HepG2 (cell line): ENCODE measurements around the gene CDC14A. TPM values are rescaled to one million over a fixed set of nuclear protein-coding genes. Genes with fewer than 3 reads are reported as not detected.

ENCODE experiments used
- ATAC-seq: fragments of 200-7000 bp; cut with Tn5 transposase; 3 replicates; pipeline ENCODE4 v1.9.1; 2020; ENCODE audit warnings: mild to moderate bottlenecking, moderate library complexity
- BruUV-seq: library from RNA; stranded (reverse); fragments of 400-500 nt; replicated peaks from 2 replicates; lab custom pipeline; 2021; lab: Mats Ljungman, UMichigan
- CTCF ChIA-PET: fragments of 300-600 bp; formaldehyde crosslinking; extraction: SDS; loops from one replicate; lab custom pipeline; 2021; ENCODE audit warnings: low total read pairs, inconsistent platforms, low intra/inter-chr PET ratio; lab: Yijun Ruan, JAX
- POLR2A ChIA-PET: fragments of 350-600 bp; sonication (Branson Sonifier 250); formaldehyde crosslinking; loops from one replicate; lab custom pipeline; 2020; ENCODE audit warnings: antibody characterized with exemption, inconsistent platforms; lab: Yijun Ruan, JAX
- DNase-seq: peaks from one replicate; pipeline ENCODE4 v3.0.0-alpha.2; 2015; ENCODE audit warnings: low spot score
- FAIRE-seq: peaks from 3 replicates; lab custom pipeline; 2011; peaks lifted over from hg19 to GRCh38; lab: Jason Lieb, UNC
- H2AFZ ChIP-seq: one replicate; pipeline ENCODE4 v1.6.1; 2011; ENCODE audit warnings: low read length, inconsistent platforms
- H3K27ac ChIP-seq: fragments of 300-600 bp; 3 replicates; pipeline ENCODE4 v1.8.0; 2011; ENCODE audit warnings: mixed run types, mild to moderate bottlenecking, mixed read lengths, low read length, inconsistent platforms; ENCODE audit not compliant: insufficient read depth; ENCODE audit errors: extremely low read length
- H3K27me3 ChIP-seq, 2 experiments: fragments of 200-600 bp in 1 of 2; 2 replicates in 1 of 2; 3 replicates in 1 of 2; pipeline versions ENCODE4 v1.6.0 to v1.8.0; 2011; ENCODE audit warnings: low read length in 2 of 2, mild to moderate bottlenecking in 2 of 2, moderate library complexity in 2 of 2, inconsistent platforms in 1 of 2; ENCODE audit not compliant: insufficient read depth in 2 of 2, control insufficient read depth in 1 of 2
- H3K36me3 ChIP-seq, 2 experiments: fragments of 200-600 bp in 1 of 2; replicated peaks in 1 of 2; 2 replicates in 1 of 2; 3 replicates in 1 of 2; pipeline versions ENCODE4 v1.5.1 to v1.8.0; 2011; ENCODE audit warnings: low read length in 2 of 2, inconsistent platforms in 1 of 2; ENCODE audit not compliant: insufficient read depth in 2 of 2, control insufficient read depth in 1 of 2
- H3K4me1 ChIP-seq: 2 replicates; pipeline ENCODE4 v1.5.1; 2012; ENCODE audit warnings: low read length, inconsistent platforms; ENCODE audit not compliant: insufficient read depth
- H3K4me2 ChIP-seq: 2 replicates; pipeline ENCODE4 v1.6.0; 2011; ENCODE audit warnings: low read depth, low read length, inconsistent platforms
- H3K4me3 ChIP-seq, 3 experiments: fragments of 200-600 bp in 1 of 3; sonication (generic), shearing (Covaris generic) in 1 of 3; replicated peaks in 1 of 3; 2 replicates each; pipeline ENCODE4 v1.5.1; 2011 to 2016; ENCODE audit warnings: low read length in 3 of 3, inconsistent platforms in 2 of 3, low read depth in 2 of 3, mild to moderate bottlenecking in 2 of 3, control low read depth in 1 of 3, mixed read lengths in 1 of 3; ENCODE audit not compliant: insufficient read depth in 1 of 3
- H3K79me2 ChIP-seq: one replicate; pipeline ENCODE4 v1.6.1; 2011; ENCODE audit warnings: low read length, inconsistent platforms; ENCODE audit not compliant: insufficient read depth
- H3K9ac ChIP-seq: 2 replicates; pipeline ENCODE4 v1.6.0; 2011; ENCODE audit warnings: mild to moderate bottlenecking, low read depth, low read length, inconsistent platforms; ENCODE audit not compliant: insufficient read depth
- H3K9me3 ChIP-seq: 2 replicates; pipeline ENCODE4 v1.5.1; 2012; ENCODE audit warnings: mild to moderate bottlenecking, low read length
- H4K20me1 ChIP-seq: 2 replicates; pipeline ENCODE4 v1.6.0; 2011; ENCODE audit warnings: inconsistent platforms, mild to moderate bottlenecking, low read length, moderate library complexity; ENCODE audit not compliant: insufficient read depth
- ARID3A ChIP-seq: IDR thresholded peaks from 2 replicates; pipeline ENCODE4 v1.6.1; 2012; ENCODE audit warnings: low read depth, low read length, improper control_type of control experiment
- ATF7-NPFF ChIP-seq: sonication (generic); formaldehyde crosslinking; IDR thresholded peaks from 2 replicates; pipeline ENCODE4 v1.8.1; 2023; ENCODE audit warnings: mild to moderate bottlenecking, low read depth, missing genetic modification reagents, moderate library complexity
- CTCF ChIP-seq: sonication (generic); formaldehyde crosslinking; IDR thresholded peaks from 2 replicates; pipeline ENCODE4 v1.5.0; 2020; ENCODE audit warnings: mild to moderate bottlenecking, missing genetic modification reagents, moderate library complexity
- HMG20A ChIP-seq: IDR thresholded peaks from 2 replicates; pipeline ENCODE4 v1.6.1; 2016; ENCODE audit warnings: borderline replicate concordance
- KDM2A ChIP-seq: sonication (generic); formaldehyde crosslinking; IDR thresholded peaks from 2 replicates; pipeline ENCODE4 v1.4.0; 2020; ENCODE audit warnings: low read depth, missing genetic modification reagents, borderline replicate concordance
- KLF9 ChIP-seq: IDR thresholded peaks from 2 replicates; pipeline ENCODE4 v1.6.1; 2016; ENCODE audit warnings: low read depth
- NFATC3 ChIP-seq: sonication (generic); formaldehyde crosslinking; IDR thresholded peaks from 2 replicates; pipeline ENCODE4 v1.5.1; 2020; ENCODE audit warnings: mild to moderate bottlenecking, missing genetic modification reagents
- PITX1 ChIP-seq: sonication (generic); formaldehyde crosslinking; IDR thresholded peaks from 2 replicates; pipeline ENCODE4 v1.5.1; 2020; ENCODE audit warnings: mild to moderate bottlenecking, missing genetic modification reagents
- RAD21 ChIP-seq: fragments of 450-650 bp; formaldehyde crosslinking; IDR thresholded peaks from 2 replicates; pipeline ENCODE4 v1.5.0; 2020; ENCODE audit warnings: mild to moderate bottlenecking
- RFX1 ChIP-seq: fragments of 450-650 bp; IDR thresholded peaks from 2 replicates; pipeline ENCODE4 v1.6.1; 2017
- SMC3 ChIP-seq: IDR thresholded peaks from 2 replicates; pipeline ENCODE4 v1.6.1; 2011; ENCODE audit warnings: low read length, improper control_type of control experiment
- STAG1 ChIP-seq: sonication (generic); formaldehyde crosslinking; IDR thresholded peaks from 2 replicates; pipeline ENCODE4 v1.4.0; 2020; ENCODE audit warnings: missing genetic modification reagents
- ZNF607 ChIP-seq: sonication (generic); formaldehyde crosslinking; IDR thresholded peaks from 2 replicates; pipeline ENCODE4 v1.5.1; 2020; ENCODE audit warnings: missing genetic modification reagents, mild to moderate bottlenecking, borderline replicate concordance
- ZNF766 ChIP-seq: sonication (generic); formaldehyde crosslinking; IDR thresholded peaks from 2 replicates; pipeline ENCODE4 v1.5.0; 2020; ENCODE audit warnings: missing genetic modification reagents, borderline replicate concordance
- WGBS: methylation state at CpG from one replicate; pipeline ENCODE4 v1.1.6; 2017; ENCODE audit warnings: low lambda C conversion rate; 5-methylcytosine and 5-hydroxymethylcytosine counted together
- in situ Hi-C: cut with HindIII; loops from 2 replicates; pipeline ENCODE4 v1.10.0; 2017; ENCODE audit warnings: low pct_unique_long_range_greater_than_20kb; ENCODE audit not compliant: extremely low pct_ligation_motif_present
- intact Hi-C: fragments of 100-400 bp; cut with micrococcal nuclease; formaldehyde crosslinking; loops from one replicate; pipeline ENCODE4 v1.10.0; 2022; ENCODE audit not compliant: unreplicated experiment
- polyA plus RNA-seq, 8 experiments: library from polyadenylated mRNA; depleted of rRNA in 3 of 8; stranded (reverse) in 7 of 8; unstranded in 1 of 8; fragments of >200 nt; fragmentation: Illumina TruSeq in 4 of 8; extraction: Trizol in 4 of 8; gene quantifications; 2 replicates each; pipeline versions ENCODE4 v1.2.1 to v1.2.3, GENCODE V29; 2011 to 2016; ENCODE audit warnings: low read depth in 4 of 8, missing spikeins in 1 of 8, mixed read lengths in 1 of 8; ENCODE audit not compliant: insufficient read depth in 1 of 8
- total RNA-seq, 5 experiments: library from RNA; depleted of rRNA; stranded (reverse); fragments of >200 nt; fragmentation: Illumina TruSeq; extraction: Trizol; gene quantifications; 2 replicates each; pipeline ENCODE4 v1.2.3, GENCODE V29; 2016; ENCODE audit warnings: low read depth in 1 of 5
- TF ChIP-seq, protein P1 (sequence below), 2 experiments: sonication (generic) in 1 of 2; formaldehyde crosslinking in 1 of 2; IDR thresholded peaks; 2 replicates each; pipeline versions ENCODE4 v1.4.0 to v1.6.1; 2018 to 2020; ENCODE audit warnings: missing genetic modification reagents in 2 of 2, borderline replicate concordance in 1 of 2, low read depth in 1 of 2, mild to moderate bottlenecking in 1 of 2, missing biosample characterization in 1 of 2
- TF ChIP-seq, protein P2 (sequence below): sonication (generic); formaldehyde crosslinking; IDR thresholded peaks from 2 replicates; pipeline ENCODE4 v1.4.0; 2020; ENCODE audit warnings: missing genetic modification reagents

The CDC14A gene
- total and polyA plus RNA-seq, 2 of the 13 experiments (the other 11 are each of a cell fraction or from before 2014, with no cell fraction given) = 2.8 to 4.9 TPM

DNA sequence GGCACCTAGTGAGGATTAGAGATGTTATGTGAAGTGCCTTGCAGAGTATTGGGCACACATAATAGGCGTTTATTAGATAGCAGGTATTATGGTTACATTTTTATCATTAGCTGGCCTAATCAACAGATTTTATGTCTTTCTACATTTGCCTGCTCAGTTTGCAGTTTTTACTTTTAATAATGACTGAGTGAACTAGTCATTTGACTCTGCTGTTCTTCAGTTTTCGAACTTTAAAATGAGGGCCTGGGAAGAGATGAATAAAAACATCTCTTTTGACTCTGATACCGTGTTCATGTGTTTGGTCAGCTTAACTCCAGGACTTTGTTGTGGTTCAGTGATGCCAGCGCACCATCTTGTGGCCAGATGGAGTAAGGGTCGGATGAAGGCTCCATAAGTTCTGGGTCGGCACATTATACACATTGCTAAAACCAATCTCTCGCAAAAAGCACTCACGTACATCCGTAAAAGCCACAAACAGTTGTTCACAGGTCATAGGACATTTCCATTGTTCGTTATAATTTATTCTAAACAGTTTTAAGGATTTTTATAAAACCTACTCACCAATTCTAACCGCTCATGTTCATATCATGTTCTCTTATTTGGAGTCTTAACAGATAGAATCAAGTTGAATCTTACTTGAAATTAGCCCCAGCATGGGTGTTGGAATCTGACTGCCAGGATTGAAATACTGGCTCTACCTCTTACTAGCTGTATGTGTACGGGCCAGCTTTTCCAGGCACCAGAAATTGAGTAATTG, 107.2 kb downstream of the CDC14A start:
- H3K79me2 ChIP-seq = no peaks in the 10 kb centered on the region
- DNase-seq = peak; percentile 66
- ChIA-PET POLR2A (no interaction called here), CTCF (interaction anchor here (1.4 to 2.6 kb wide), 2 partner anchors 409 to 651 kb away, joined by 8 to 11 read pairs; no protein-coding TSS in a partner anchor)
- intact Hi-C loops (loop anchor here (1.0 to 5.0 kb wide), 7 partner anchors 107 to 651 kb away; partner anchors contain the start of genes CDC14A, RTCA, SASS6 and TRMT13), in situ Hi-C loops (loop anchor here (5.0 to 10.0 kb wide), 3 partner anchors 195 to 645 kb away; partner anchors contain the start of gene RTCA)
- H3K27me3 ChIP-seq = no peaks in the 10 kb centered on the region
- H3K4me1 ChIP-seq = peaks cover 10% of the 10 kb centered on the region
- H3K4me3 ChIP-seq = no peak overlapping the region
- H2AFZ ChIP-seq = no peak overlapping the region
- no peaks in the 10 kb centered on the region for H3K36me3 ChIP-seq
- FAIRE-seq = peak; percentile 93
- ATAC-seq = peak; percentile 96
- 24% methylated on average over 12 of the region's 12 CpGs for WGBS
- H3K9me3 ChIP-seq = no peaks in the 10 kb centered on the region
- no peak overlapping the region for H3K4me2 ChIP-seq
- no peak overlapping the region for H3K27ac ChIP-seq
- BruUV-seq = no TSS peak
- no peak overlapping the region for H3K9ac ChIP-seq
- no peaks in the 10 kb centered on the region for H4K20me1 ChIP-seq
- TF ChIP-seq PITX1 (CRISPR knock-in tag) (0 out of 2 replicates have a peak, but pooled peaks have one; percentile 25), SMC3 (peak; percentile 93), RFX1 (no peak), NFATC3 (no peak), HMG20A (CRISPR knock-in tag) (no peak), ATF7-NPFF (CRISPR knock-in tag) (no peak), RAD21 (peak; percentile 78), ZNF766 (CRISPR knock-in tag) (no peak), ZNF607 (CRISPR knock-in tag) (no peak), STAG1 (CRISPR knock-in tag) (peak; percentile 95), CTCF (peak; percentile 91), ARID3A (0 out of 2 replicates have a peak, but pooled peaks have one; percentile 27), KDM2A (0 out of 2 replicates have a peak, but pooled peaks have one; percentile 31), KLF9 (CRISPR knock-in tag) (no peak)
- TF ChIP-seq, protein P1, sequence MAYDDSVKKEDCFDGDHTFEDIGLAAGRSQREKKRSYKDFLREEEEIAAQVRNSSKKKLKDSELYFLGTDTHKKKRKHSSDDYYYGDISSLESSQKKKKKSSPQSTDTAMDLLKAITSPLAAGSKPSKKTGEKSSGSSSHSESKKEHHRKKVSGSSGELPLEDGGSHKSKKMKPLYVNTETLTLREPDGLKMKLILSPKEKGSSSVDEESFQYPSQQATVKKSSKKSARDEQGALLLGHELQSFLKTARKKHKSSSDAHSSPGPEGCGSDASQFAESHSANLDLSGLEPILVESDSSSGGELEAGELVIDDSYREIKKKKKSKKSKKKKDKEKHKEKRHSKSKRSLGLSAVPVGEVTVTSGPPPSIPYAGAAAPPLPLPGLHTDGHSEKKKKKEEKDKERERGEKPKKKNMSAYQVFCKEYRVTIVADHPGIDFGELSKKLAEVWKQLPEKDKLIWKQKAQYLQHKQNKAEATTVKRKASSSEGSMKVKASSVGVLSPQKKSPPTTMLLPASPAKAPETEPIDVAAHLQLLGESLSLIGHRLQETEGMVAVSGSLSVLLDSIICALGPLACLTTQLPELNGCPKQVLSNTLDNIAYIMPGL (CRISPR knock-in tag; IDR thresholded peaks at IDR 0.05; ENCODE audit: borderline replicate concordance in 1 of 2, low read depth in 1 of 2) = 0 out of 4 replicates have a peak, but pooled peaks of 1 of the 2 experiments have one; percentile 27
- TF ChIP-seq, protein P2, sequence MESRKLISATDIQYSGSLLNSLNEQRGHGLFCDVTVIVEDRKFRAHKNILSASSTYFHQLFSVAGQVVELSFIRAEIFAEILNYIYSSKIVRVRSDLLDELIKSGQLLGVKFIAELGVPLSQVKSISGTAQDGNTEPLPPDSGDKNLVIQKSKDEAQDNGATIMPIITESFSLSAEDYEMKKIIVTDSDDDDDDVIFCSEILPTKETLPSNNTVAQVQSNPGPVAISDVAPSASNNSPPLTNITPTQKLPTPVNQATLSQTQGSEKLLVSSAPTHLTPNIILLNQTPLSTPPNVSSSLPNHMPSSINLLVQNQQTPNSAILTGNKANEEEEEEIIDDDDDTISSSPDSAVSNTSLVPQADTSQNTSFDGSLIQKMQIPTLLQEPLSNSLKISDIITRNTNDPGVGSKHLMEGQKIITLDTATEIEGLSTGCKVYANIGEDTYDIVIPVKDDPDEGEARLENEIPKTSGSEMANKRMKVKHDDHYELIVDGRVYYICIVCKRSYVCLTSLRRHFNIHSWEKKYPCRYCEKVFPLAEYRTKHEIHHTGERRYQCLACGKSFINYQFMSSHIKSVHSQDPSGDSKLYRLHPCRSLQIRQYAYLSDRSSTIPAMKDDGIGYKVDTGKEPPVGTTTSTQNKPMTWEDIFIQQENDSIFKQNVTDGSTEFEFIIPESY (CRISPR knock-in tag) = no peak
